T1000 (cell line): ENCODE results near the gene PKD1.

Source experiments
- DNase-seq: peaks from one replicate; lab custom pipeline; 2025; ENCODE audit warnings: mixed read lengths; lab: John Stamatoyannopoulos, UW

PKD1 gene

GRCh38 chr16:2046893-2047329, 88.8 kb downstream of the PKD1 start:
- DNase-seq: no peak

GRCh38 chr16:2045965-2046892, 89.5 kb downstream of the PKD1 start:
- no peak for DNase-seq

GRCh38 chr16:2044541-2044940, 91.2 kb downstream of the PKD1 start:
- no peak for DNase-seq

- no peak for DNase-seq
Observed at GRCh38 chr16:2043667-2044451, 91.8 kb downstream of the PKD1 start.

- no peak for DNase-seq
Observed at GRCh38 chr16:2042986-2043666, 92.6 kb downstream of the PKD1 start.

- DNase-seq: no peak
Observed at GRCh38 chr16:2042171-2042985, 93.3 kb downstream of the PKD1 start.

GRCh38 chr16:2040787-2041522, 94.7 kb downstream of the PKD1 start:
- DNase-seq: no peak

GRCh38 chr16:2040041-2040786, 95.5 kb downstream of the PKD1 start:
- DNase-seq: no peak

- no peak for DNase-seq
Observed at GRCh38 chr16:2039274-2040031, 96.2 kb downstream of the PKD1 start.
